CD4-positive, alpha-beta T cell treated with Interleukin-1 beta for 1 hour (primary cell): Measurements from ENCODE around the gene RFX4.
"Not testable (repeated sequence)": the region's sequence is repeated elsewhere in the genome, so short reads cannot be mapped to it uniquely, and the experiment has no call there.

ENCODE experiments used
- DNase-seq, 2 donors: peaks; one replicate each; pipeline ENCODE4 v3.0.0-alpha.2; 2020 to 2022

The RFX4 gene

GRCh38 chr12:106692896-106693820 is 110.4 kb downstream of the RFX4 start:
- DNase-seq: no peak

- no peak for DNase-seq
Observed at GRCh38 chr12:106696071-106696470, 113.3 kb downstream of the RFX4 start.

- no peak for DNase-seq
Observed at GRCh38 chr12:106696681-106697417, 114.0 kb downstream of the RFX4 start.

DNA sequence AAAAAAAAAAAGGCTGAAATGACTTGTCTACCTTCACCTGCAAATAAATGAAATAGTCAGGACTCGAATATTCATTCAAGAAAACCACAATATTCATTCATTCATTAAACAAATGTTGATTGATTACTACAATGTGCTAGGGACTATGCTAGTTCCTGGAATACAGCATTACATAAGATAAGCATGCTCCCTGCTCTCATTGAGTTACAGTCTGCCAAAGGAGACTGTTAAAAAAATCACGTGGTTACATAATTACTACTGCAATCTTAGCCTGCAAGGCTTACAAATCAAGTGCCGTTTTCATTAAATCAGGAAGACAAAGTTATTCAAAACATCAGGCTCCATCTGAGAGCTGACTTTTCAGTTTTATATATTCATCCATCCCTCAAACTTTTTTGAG is 121.3 kb downstream of the RFX4 start:
- DNase-seq: no peak

DNA sequence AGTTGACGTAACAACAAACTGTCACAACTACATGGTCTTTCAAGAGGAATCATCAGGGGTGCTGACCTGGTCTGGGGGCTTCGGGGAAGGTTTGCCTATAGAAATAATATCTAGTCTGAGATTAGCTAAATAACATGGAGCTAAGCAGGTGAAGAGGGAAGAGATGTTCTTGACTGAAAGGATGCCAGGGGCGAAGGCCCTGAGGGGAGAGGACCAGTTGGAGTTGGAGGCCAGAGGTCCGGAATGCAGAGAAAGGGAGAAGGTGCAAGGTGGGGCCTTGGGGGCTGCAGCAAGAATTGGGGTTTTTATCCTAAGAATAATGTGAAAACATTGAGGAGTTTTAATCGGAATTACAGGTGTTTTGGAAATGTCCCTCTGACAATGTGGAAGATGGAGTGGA is 123.2 kb downstream of the RFX4 start:
- DNase-seq: no peak

DNA sequence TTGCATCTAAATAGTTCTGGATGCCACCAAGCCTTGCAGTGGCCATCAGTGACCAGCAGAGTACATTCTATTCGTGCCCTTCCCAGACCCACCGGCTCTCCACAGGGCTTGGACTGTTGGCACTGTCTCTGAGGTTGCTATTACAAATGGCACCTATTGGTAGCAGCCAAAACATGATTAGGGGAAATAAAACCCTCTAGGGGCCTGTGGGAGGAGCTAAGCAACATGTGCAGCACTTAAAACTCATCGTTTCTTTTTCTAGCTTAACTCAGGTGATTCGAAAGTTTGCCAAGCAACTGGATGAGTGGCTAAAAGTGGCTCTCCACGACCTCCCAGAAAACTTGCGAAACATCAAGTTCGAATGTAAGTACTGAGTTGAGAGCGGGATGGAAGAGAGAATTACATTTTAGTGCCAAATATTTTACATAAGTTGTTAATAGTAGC is 126.3 kb downstream of the RFX4 start:
- DNase-seq: no peak

GRCh38 chr12:106710143-106710893 is 127.5 kb downstream of the RFX4 start:
- DNase-seq: no peak

DNA sequence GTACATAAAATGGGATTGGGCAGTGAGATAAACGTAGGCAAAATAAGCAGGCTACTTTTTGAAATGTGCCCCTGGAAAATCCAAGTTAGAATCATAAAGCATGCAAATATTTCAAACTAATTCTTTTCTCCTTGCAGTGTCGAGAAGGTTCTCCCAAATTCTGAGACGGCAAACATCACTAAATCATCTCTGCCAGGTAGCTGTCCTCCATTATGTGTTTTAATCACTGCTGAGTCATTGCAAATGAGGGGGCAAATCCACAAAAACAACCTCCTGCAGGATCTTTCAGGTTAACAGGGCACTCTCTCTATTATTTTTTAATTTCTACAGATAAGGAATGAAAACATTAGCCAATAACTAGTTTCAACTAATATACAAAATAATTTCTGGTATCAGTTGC is 128.5 kb downstream of the RFX4 start:
- no peak for DNase-seq

DNA sequence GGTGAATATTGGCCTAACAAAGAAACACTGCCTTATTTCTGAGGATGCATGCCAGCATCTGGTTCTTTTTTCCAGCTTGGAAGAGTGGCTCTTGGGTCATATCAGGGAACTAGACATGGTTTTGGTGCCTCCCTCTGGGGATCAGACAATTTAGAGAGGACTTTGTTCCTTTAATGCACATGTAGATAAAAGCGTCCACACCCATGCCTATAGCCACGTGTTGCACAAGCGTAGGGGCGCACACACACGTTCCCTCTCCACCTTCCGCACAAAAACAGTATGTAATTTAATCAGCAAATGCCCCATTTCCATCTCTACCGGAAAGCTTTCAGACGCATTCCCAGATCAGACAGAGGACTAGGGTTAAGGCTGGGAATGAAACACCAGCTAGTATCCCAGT is 130.0 kb downstream of the RFX4 start:
- DNase-seq: no peak

DNA sequence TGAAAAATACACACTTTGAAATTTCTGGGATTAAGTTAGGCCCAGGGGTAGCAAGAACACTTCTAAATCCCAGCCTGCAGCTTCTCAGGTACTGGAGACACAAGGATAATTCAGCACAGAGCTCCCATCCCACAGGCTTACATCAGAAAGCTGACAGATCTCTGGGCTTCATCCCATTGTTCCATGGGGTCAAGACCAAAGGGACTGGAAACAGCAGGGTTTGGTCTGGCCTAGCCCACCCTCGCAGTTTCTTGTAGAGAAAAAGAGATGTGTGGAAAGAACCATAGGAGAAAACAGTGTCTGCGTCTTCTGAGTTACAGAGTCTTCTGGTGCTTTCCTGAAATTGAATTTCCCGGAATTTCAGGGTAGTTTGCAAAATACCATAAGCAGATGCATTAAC is 132.1 kb downstream of the RFX4 start:
- DNase-seq: no peak

DNA sequence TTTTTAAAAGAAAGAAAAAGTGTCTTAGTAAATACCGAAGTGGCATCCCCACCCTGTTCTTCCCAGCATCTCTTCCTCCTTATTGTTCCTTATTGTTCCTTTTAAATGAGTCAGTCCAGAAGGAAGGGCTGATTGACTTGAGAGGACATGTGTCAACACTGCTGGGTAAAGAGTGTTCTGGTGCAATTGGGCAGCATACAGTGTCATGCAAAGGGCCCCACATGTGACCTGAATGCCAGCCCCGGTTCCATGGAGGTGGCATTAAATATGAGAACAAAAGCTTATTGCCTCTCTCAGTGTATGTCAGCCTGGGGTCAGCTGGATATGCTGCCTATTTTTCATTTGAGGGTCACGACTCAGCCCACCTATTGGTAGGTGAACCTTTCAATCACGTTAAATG is 132.8 kb downstream of the RFX4 start:
- no peak for DNase-seq

DNA sequence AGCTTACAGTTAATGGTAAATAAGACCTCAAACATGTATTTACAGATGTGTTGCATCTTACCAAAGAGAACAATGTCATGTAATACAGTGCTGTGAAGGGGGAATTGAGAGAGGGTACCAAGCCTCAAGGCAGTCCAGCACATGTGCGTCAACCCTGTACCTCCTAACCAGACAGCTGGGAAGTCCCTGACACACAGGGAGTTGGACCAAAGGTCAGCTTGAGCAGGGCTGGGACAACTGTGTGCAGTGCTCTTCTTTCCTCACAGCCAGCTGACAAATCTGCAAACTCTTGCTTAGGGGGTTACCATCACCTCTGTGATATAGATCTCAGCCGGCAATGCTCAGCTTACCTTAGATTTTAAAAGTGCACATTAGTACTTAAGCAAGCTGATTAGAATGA is 134.9 kb downstream of the RFX4 start:
- DNase-seq: no peak

DNA sequence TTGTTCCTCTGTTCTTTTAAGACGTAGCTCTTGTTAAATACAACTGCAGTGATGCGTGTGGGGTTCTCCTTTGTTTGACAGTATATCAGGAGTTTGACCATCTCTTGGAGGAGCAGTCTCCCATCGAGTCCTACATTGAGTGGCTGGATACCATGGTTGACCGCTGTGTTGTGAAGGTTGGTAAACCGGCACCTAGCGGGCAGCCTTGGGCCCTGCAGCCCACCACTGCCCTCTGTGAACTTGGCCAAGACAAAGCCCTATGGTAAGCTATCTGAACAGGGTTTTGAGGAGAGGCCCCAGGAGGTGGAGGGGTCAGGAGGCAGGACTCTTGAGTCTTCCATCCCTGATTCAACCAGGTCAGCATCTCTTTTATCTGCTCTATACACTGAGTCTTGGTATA is 137.1 kb downstream of the RFX4 start:
- DNase-seq: no peak

DNA sequence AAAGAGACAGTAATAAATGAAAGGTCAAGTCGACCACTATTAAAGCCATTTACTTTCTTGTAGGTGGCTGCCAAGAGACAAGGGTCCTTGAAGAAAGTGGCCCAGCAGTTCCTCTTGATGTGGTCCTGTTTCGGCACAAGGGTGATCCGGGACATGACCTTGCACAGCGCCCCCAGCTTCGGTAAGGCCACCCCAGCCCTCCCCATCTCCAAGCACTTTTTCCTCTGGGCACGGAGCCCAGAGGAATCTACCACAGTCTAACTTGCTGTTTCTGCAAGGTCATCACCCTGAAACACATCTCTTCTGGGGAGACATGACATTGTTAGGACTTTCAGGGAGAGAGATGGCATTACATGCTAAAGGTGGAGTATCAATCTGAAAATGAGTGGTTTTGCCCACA is 137.9 kb downstream of the RFX4 start:
- no peak for DNase-seq

DNA sequence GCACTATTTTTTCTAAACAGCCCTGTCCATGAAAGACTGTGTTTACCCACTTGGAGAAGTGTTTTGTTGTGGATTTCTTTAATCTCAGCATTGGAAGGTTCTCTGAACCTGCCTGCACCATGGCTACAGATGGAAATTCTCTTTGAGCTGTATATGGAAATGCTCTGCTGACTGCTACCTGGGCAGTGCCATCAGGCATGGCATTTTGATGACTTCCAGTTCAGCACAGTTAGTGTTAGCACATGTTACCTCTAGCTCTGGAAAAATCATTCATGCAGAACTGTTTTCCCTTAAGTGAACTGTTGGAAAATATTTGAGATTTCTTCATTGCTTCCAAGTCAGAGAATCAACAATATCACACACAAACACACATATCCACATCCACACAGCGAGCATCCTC is 139.1 kb downstream of the RFX4 start:
- no peak for DNase-seq

DNA sequence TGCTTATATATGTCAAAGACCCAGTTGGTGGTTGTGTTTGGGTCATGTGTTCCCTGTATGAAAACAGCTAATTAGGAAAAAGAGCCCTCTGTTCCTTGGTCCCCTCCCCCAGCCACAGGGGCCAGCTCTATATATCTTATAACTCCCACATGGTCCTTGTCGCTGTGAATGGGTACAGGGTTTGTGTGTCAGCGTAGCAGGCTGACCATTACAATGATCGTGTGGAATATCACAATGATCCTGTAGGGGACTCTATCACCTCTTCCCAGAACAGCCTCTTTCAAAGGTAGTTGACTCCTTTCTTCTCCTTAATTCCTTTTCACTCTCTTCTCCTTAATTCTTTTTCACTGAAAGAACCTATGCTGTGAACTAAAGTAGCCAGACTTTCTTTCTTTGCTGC is 140.0 kb downstream of the RFX4 start:
- peak in 1 of 2 donors; percentile 3 for DNase-seq

GRCh38 chr12:106723416-106723815 is 140.6 kb downstream of the RFX4 start:
- no peak for DNase-seq

DNA sequence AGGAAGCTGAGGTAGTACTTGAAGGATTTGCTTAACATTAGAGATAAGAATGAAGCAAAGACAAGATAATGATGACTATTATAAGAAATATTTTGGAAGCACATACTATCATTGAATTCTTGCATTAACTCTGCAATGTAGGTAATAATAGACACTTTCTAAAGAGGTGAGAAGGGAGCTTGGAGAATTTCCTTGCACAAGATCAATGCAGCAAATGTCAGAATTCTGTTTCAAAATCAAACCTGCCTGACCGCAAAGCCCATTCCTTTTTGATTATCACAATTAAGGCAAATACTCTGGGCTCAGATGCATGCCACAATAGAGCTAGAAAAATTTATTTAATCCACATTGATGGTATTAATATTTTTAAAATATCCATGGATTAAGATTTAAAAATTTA is 141.3 kb downstream of the RFX4 start:
- DNase-seq: no peak

- DNase-seq: no peak
Observed at GRCh38 chr12:106724934-106725333, 142.1 kb downstream of the RFX4 start.

GRCh38 chr12:106726603-106727202 is 143.9 kb downstream of the RFX4 start:
- DNase-seq: not testable (repeated sequence)

DNA sequence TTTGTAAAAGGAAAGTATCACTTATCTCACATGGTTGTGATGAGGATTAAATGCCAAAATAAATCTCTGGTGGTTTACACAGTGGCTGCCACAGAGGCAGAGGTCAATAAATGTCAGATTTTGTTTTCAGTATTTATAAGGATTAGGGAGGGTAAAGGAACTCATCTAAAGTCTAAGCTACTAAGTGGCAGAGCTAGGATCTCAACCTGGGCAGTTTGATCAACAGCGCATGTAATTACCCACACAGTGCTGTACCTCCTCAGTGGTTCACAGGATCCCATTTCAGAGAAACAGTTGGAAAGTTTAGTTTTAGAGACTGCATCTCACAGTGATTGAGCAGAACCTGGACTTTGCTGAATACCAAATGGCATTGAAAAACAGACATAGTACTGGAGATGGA is 146.8 kb downstream of the RFX4 start:
- no peak for DNase-seq

GRCh38 chr12:106732890-106733289 is 150.1 kb downstream of the RFX4 start:
- DNase-seq: no peak

DNA sequence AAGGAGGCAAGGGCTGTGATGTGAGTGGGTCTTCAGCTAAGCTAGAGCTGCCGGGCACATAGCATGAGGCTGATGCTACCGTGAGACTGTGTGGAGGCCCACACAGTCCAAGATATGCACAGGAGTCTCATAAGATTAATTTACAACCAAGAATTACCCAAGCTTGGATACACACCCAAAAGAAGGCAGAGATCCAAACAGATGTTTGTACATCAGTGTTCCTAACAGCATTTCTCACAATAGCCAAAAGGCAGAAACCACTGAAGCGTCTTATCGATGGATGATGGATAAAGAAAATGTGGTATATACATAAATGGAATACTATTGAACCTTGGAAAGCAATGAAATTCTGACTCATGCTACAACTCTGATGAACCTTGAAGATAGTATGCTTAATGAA is 150.9 kb downstream of the RFX4 start:
- DNase-seq: no peak
